ENCODE measurements around the gene CDC14A.

The CDC14A gene

DNA sequence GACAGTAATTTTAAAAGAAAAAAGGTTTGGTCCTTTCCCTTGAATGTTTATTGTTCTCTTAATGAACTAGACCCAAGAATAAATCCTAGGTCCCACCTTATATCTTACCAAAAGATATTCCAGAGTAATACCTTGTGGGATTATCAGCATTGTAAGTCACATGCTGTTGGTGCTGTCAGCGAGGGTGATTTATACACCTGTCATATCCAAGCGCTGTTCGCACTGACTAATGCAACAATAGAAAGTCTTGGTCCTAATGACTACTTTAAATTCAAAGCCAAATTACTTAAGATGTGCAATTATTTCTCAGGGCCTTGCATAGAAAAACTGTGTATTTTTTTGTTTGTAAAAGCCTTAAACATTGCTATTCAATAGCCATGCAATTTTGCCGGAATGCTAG, 192.5 kb downstream of the CDC14A start:
- FAIRE-seq (no peak), DNase-seq (ENCODE audit: insufficient read length, low spot score) (no peak)
- TF ChIP-seq SPI1 (IDR thresholded peaks at IDR 0.05; ENCODE audit: low read depth, low read length) (no peak), POLR2AphosphoS5 (IDR thresholded peaks at IDR 0.05; ENCODE audit: low read depth, low read length) (no peak), POLR2A (IDR thresholded peaks at IDR 0.05; ENCODE audit: low read depth, low read length) (no peak), POU2F2 (IDR thresholded peaks at IDR 0.05; ENCODE audit: low read depth, low read length) (no peak), PAX5 (IDR thresholded peaks at IDR 0.05; ENCODE audit: insufficient read depth, low read length, severe bottlenecking) (no peak), TAF1 (IDR thresholded peaks at IDR 0.05; ENCODE audit: low read depth, low read length) (no peak)

DNA sequence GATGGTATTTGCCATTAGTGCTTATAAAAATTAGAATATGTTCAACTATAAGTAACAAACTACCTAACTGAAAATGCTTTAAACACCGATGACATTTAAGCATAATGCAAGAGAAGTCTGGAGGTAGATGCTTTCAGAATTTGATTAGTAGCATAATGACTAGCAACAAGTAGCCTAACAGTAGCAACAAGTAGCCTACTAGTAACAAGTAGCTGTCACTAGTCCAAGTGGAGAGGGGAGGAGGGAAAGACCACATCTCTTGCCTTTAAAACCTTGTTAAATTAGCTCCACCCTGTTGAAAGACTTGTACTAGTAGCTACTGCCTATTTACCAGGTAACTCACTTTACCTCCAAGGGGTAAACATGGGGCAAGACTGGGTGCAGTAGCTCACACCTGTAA, 193.5 kb downstream of the CDC14A start:
- no peak for TF ChIP-seq POLR2AphosphoS5 (IDR thresholded peaks at IDR 0.05; ENCODE audit: low read depth, low read length)
- no peak for TF ChIP-seq SPI1 (IDR thresholded peaks at IDR 0.05; ENCODE audit: low read depth, low read length)
- no peak for TF ChIP-seq TAF1 (IDR thresholded peaks at IDR 0.05; ENCODE audit: low read depth, low read length)
- TF ChIP-seq POU2F2 (IDR thresholded peaks at IDR 0.05; ENCODE audit: low read depth, low read length): no peak
- TF ChIP-seq POLR2A (IDR thresholded peaks at IDR 0.05; ENCODE audit: low read depth, low read length): no peak
- no peak for TF ChIP-seq PAX5 (IDR thresholded peaks at IDR 0.05; ENCODE audit: insufficient read depth, low read length, severe bottlenecking)
- no peak for FAIRE-seq
- DNase-seq (ENCODE audit: insufficient read length, low spot score): no peak

- no peak for TF ChIP-seq POLR2A (IDR thresholded peaks at IDR 0.05; ENCODE audit: low read depth, low read length)
- no peak for TF ChIP-seq SPI1 (IDR thresholded peaks at IDR 0.05; ENCODE audit: low read depth, low read length)
- TF ChIP-seq TAF1 (IDR thresholded peaks at IDR 0.05; ENCODE audit: low read depth, low read length): no peak
- no peak for TF ChIP-seq POU2F2 (IDR thresholded peaks at IDR 0.05; ENCODE audit: low read depth, low read length)
- no peak for TF ChIP-seq PAX5 (IDR thresholded peaks at IDR 0.05; ENCODE audit: insufficient read depth, low read length, severe bottlenecking)
- no peak for TF ChIP-seq POLR2AphosphoS5 (IDR thresholded peaks at IDR 0.05; ENCODE audit: low read depth, low read length)
- FAIRE-seq (no peak), DNase-seq (ENCODE audit: insufficient read length, low spot score) (no peak)
Measured at GRCh38 chr1:100552031-100552430, 199.7 kb downstream of the CDC14A start.

GRCh38 chr1:100552922-100553321, 200.6 kb downstream of the CDC14A start:
- TF ChIP-seq TAF1 (IDR thresholded peaks at IDR 0.05; ENCODE audit: low read depth, low read length) (no peak), SPI1 (IDR thresholded peaks at IDR 0.05; ENCODE audit: low read depth, low read length) (no peak), POLR2AphosphoS5 (IDR thresholded peaks at IDR 0.05; ENCODE audit: low read depth, low read length) (no peak), POLR2A (IDR thresholded peaks at IDR 0.05; ENCODE audit: low read depth, low read length) (no peak), PAX5 (IDR thresholded peaks at IDR 0.05; ENCODE audit: insufficient read depth, low read length, severe bottlenecking) (no peak), POU2F2 (IDR thresholded peaks at IDR 0.05; ENCODE audit: low read depth, low read length) (no peak)
- FAIRE-seq: no peak

DNA sequence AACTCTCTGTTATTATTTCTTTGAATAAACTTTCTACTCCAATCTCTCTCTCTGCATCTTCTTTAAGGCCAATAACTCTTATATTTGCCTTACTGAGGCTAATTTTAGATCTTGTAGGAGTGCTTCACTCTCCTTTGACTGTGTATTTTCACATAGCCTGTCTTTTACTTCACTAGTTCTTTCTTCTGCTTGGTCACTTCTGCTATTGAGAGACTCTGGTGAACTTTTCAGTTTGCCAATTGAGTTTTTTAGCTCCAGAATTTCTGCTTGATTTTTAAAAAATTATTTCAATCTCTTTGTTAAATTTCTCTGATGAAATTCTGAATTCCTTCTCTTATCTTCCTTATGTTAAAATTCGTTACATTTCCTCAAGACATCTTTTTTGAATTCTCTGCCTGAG, 203.9 kb downstream of the CDC14A start:
- FAIRE-seq (no peak), DNase-seq (ENCODE audit: insufficient read length, low spot score) (no peak)
- TF ChIP-seq SPI1 (IDR thresholded peaks at IDR 0.05; ENCODE audit: low read depth, low read length) (no peak), POLR2A (IDR thresholded peaks at IDR 0.05; ENCODE audit: low read depth, low read length) (no peak), POLR2AphosphoS5 (IDR thresholded peaks at IDR 0.05; ENCODE audit: low read depth, low read length) (no peak), TAF1 (IDR thresholded peaks at IDR 0.05; ENCODE audit: low read depth, low read length) (no peak)

More at GRCh38 chr1:100552922-100553321, 200.6 kb downstream of the CDC14A start:
- DNase-seq (ENCODE audit: insufficient read length, low spot score): no peak

- DNase-seq (ENCODE audit: insufficient read length, low spot score): no peak
- no peak for FAIRE-seq
- TF ChIP-seq POLR2A (IDR thresholded peaks at IDR 0.05; ENCODE audit: low read depth, low read length) (no peak), POLR2AphosphoS5 (IDR thresholded peaks at IDR 0.05; ENCODE audit: low read depth, low read length) (no peak), SPI1 (IDR thresholded peaks at IDR 0.05; ENCODE audit: low read depth, low read length) (no peak)
Measured at GRCh38 chr1:100556925-100557605, 204.8 kb downstream of the CDC14A start.

DNA sequence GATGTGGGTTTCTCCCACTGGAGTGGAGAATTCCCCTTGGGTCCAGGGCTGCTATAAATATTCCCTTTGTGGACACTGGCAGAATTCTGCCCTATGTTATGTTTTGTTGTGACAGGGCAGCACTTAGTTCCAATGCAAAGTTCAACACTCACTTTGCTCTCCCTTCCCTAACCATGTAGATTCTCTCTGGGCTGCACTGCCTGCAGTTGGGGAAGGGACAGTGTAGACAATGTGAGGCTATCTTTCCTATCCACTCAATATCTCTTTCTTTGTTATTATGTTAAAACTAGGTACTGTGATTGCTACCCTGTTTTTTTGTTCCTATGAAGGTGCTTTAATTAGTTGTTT, 205.3 kb downstream of the CDC14A start:
- DNase-seq (ENCODE audit: insufficient read length, low spot score) (no peak), FAIRE-seq (no peak)
- TF ChIP-seq TAF1 (IDR thresholded peaks at IDR 0.05; ENCODE audit: low read depth, low read length) (no peak), SPI1 (IDR thresholded peaks at IDR 0.05; ENCODE audit: low read depth, low read length) (no peak), POLR2AphosphoS5 (IDR thresholded peaks at IDR 0.05; ENCODE audit: low read depth, low read length) (no peak), POLR2A (IDR thresholded peaks at IDR 0.05; ENCODE audit: low read depth, low read length) (no peak), POU2F2 (IDR thresholded peaks at IDR 0.05; ENCODE audit: low read depth, low read length) (no peak), PAX5 (IDR thresholded peaks at IDR 0.05; ENCODE audit: insufficient read depth, low read length, severe bottlenecking) (no peak)

GRCh38 chr1:100565533-100565932, 213.2 kb downstream of the CDC14A start:
- TF ChIP-seq POU2F2 (IDR thresholded peaks at IDR 0.05; ENCODE audit: low read depth, low read length) (no peak), PAX5 (IDR thresholded peaks at IDR 0.05; ENCODE audit: insufficient read depth, low read length, severe bottlenecking) (no peak), SPI1 (IDR thresholded peaks at IDR 0.05; ENCODE audit: low read depth, low read length) (no peak), POLR2AphosphoS5 (IDR thresholded peaks at IDR 0.05; ENCODE audit: low read depth, low read length) (no peak), TAF1 (IDR thresholded peaks at IDR 0.05; ENCODE audit: low read depth, low read length) (no peak), POLR2A (IDR thresholded peaks at IDR 0.05; ENCODE audit: low read depth, low read length) (no peak)
- FAIRE-seq (no peak), DNase-seq (ENCODE audit: insufficient read length, low spot score) (no peak)

GRCh38 chr1:100565937-100566699, 213.8 kb downstream of the CDC14A start:
- DNase-seq (ENCODE audit: insufficient read length, low spot score) (no peak), FAIRE-seq (no peak)
- no peak for TF ChIP-seq POU2F2 (IDR thresholded peaks at IDR 0.05; ENCODE audit: low read depth, low read length)
- TF ChIP-seq TAF1 (IDR thresholded peaks at IDR 0.05; ENCODE audit: low read depth, low read length): no peak
- TF ChIP-seq SPI1 (IDR thresholded peaks at IDR 0.05; ENCODE audit: low read depth, low read length): no peak
- TF ChIP-seq POLR2A (IDR thresholded peaks at IDR 0.05; ENCODE audit: low read depth, low read length): no peak
- TF ChIP-seq PAX5 (IDR thresholded peaks at IDR 0.05; ENCODE audit: insufficient read depth, low read length, severe bottlenecking): no peak
- no peak for TF ChIP-seq POLR2AphosphoS5 (IDR thresholded peaks at IDR 0.05; ENCODE audit: low read depth, low read length)

Data from GM12891 (cell line).